ENCODE measurements around the gene LTB. TPM values are rescaled to one million over a fixed set of nuclear protein-coding genes. Genes with fewer than 3 reads are reported as not detected.

The LTB gene
- total and polyA plus RNA-seq, 2 of the 13 experiments (the other 11 are each of a cell fraction or from before 2014, with no cell fraction given) = 0.09 to 0.22 TPM

- no peaks in the 10 kb centered on the region for H3K79me2 ChIP-seq (ENCODE audit: insufficient read depth, low read length)
- in situ Hi-C loops (cut with HindIII; ENCODE audit: extremely low pct_ligation_motif_present, low pct_unique_long_range_greater_than_20kb) (no loop called here), intact Hi-C loops (cut with micrococcal nuclease; ENCODE audit: unreplicated experiment) (no loop called here)
- H3K4me3 ChIP-seq (replicated peaks in 1 of 3; ENCODE audit: insufficient read depth in 1 of 3, low read depth in 2 of 3, low read length in 3 of 3) = no peak overlapping the region
- H4K20me1 ChIP-seq (ENCODE audit: insufficient read depth, low read length) = no peaks in the 10 kb centered on the region
- H3K27ac ChIP-seq (ENCODE audit: extremely low read length, insufficient read depth, low read length) = no peak overlapping the region
- H3K9me3 ChIP-seq (ENCODE audit: low read length) = no peaks in the 10 kb centered on the region
- H3K9ac ChIP-seq (ENCODE audit: insufficient read depth, low read depth, low read length) = no peak overlapping the region
- 47% methylated on average over 8 of the region's 8 CpGs for WGBS (ENCODE audit: low lambda C conversion rate)
- FAIRE-seq (no peak), DNase-seq (ENCODE audit: low spot score) (no peak), ATAC-seq (no peak)
- H3K27me3 ChIP-seq (ENCODE audit: control insufficient read depth in 1 of 2, insufficient read depth in 2 of 2, low read length in 2 of 2) = peaks cover 20 to 96% of the 10 kb centered on the region in 2 experiments
- POLR2A ChIA-PET = interaction anchor here (0.9 to 2.3 kb wide), 5 partner anchors 8 to 89 kb away, joined by 3 to 9 read pairs (median 6); partner anchors contain the start of genes DDX39B, GPANK1 and NFKBIL1
- CTCF ChIA-PET (ENCODE audit: low intra/inter-chr PET ratio, low total read pairs) = no interaction called here
- H3K36me3 ChIP-seq (replicated peaks in 1 of 2; ENCODE audit: control insufficient read depth in 1 of 2, insufficient read depth in 2 of 2, low read length in 2 of 2) = no peaks in the 10 kb centered on the region
- peak; percentile 69; the same call in 1 of the 2 replicates for TF ChIP-seq NBN (conservative IDR thresholded peaks at IDR 0.05)
- no peak for TF ChIP-seq ZNF552 (CRISPR knock-in tag; IDR thresholded peaks at IDR 0.05; ENCODE audit: borderline replicate concordance)
- H2AFZ ChIP-seq (ENCODE audit: low read length) = no peak overlapping the region
- peaks cover 8% of the 10 kb centered on the region for H3K4me1 ChIP-seq (ENCODE audit: insufficient read depth, low read length)
- no TSS peak for BruUV-seq (replicated peaks)
- no peak overlapping the region for H3K4me2 ChIP-seq (ENCODE audit: low read depth, low read length)
Measured at GRCh38 chr6:31575952-31576685, 6.1 kb downstream of the LTB start.

- intact Hi-C loops (cut with micrococcal nuclease; ENCODE audit: unreplicated experiment) (no loop called here), in situ Hi-C loops (cut with HindIII; ENCODE audit: extremely low pct_ligation_motif_present, low pct_unique_long_range_greater_than_20kb) (no loop called here)
- 0 out of 2 replicates have a peak, but pooled peaks have one; percentile 27 for TF ChIP-seq ZNF501 (CRISPR knock-in tag; IDR thresholded peaks at IDR 0.05)
- TF ChIP-seq ZNF331 (CRISPR knock-in tag; IDR thresholded peaks at IDR 0.05) = no peak
- no peak for TF ChIP-seq JUNB (CRISPR knock-in tag; IDR thresholded peaks at IDR 0.05; ENCODE audit: borderline replicate concordance)
- no peak for TF ChIP-seq SSRP1 (CRISPR knock-in tag; IDR thresholded peaks at IDR 0.05)
- BruUV-seq (replicated peaks) = no TSS peak
- H3K36me3 ChIP-seq (replicated peaks in 1 of 2; ENCODE audit: control insufficient read depth in 1 of 2, insufficient read depth in 2 of 2, low read length in 2 of 2) = no peaks in the 10 kb centered on the region
- no peak within 1 kb of the TSS for H3K4me3 ChIP-seq (replicated peaks in 1 of 3; ENCODE audit: insufficient read depth in 1 of 3, low read depth in 2 of 3, low read length in 3 of 3)
- FAIRE-seq (no peak), ATAC-seq (no peak), DNase-seq (ENCODE audit: low spot score) (no peak)
- POLR2A ChIA-PET = interaction anchor here (0.9 to 1.9 kb wide), 3 partner anchors 28 to 34 kb away, joined by 3 to 8 read pairs (median 4); partner anchors contain the start of genes DDX39B and NFKBIL1
- H3K4me2 ChIP-seq (ENCODE audit: low read depth, low read length) = peak within 1 kb of the TSS; percentile 9; the same call in 1 of the 2 replicates
- no peaks in the 10 kb centered on the region for H3K9me3 ChIP-seq (ENCODE audit: low read length)
- no peak within 1 kb of the TSS for H3K27ac ChIP-seq (ENCODE audit: extremely low read length, insufficient read depth, low read length)
- H3K9ac ChIP-seq (ENCODE audit: insufficient read depth, low read depth, low read length) = no peak within 1 kb of the TSS
- H3K79me2 ChIP-seq (ENCODE audit: insufficient read depth, low read length) = no peaks in the 10 kb centered on the region
- H3K4me1 ChIP-seq (ENCODE audit: insufficient read depth, low read length) = peaks cover 4% of the 10 kb centered on the region
- whole genome bisulfite sequencing (ENCODE audit: low lambda C conversion rate) = 16% methylated on average over 19 of the region's 19 CpGs
- H3K27me3 ChIP-seq (ENCODE audit: control insufficient read depth in 1 of 2, insufficient read depth in 2 of 2, low read length in 2 of 2) = peaks cover 20 to 92% of the 10 kb centered on the region in 2 experiments
- CTCF ChIA-PET (ENCODE audit: low intra/inter-chr PET ratio, low total read pairs) = no interaction called here
- H4K20me1 ChIP-seq (ENCODE audit: insufficient read depth, low read length) = no peaks in the 10 kb centered on the region
- H2AFZ ChIP-seq (ENCODE audit: low read length) = no peak within 1 kb of the TSS
Measured at GRCh38 chr6:31575335-31575901, 6.8 kb downstream of the LTB start, which contains the start of gene TNF. TNF (plus strand) TSS chr6:31575565; CDS start chr6:31575742, 177 bp downstream.
